NB4 (cell line): ENCODE measurements around the gene PLCB3.

Experiments
- CTCF ChIP-seq: IDR thresholded peaks from one replicate; pipeline ENCODE4 v1.5.1; 2012; ENCODE audit warnings: low read depth, low read length
- MAX ChIP-seq: IDR thresholded peaks from 2 replicates; pipeline ENCODE4 v1.6.1; 2011; ENCODE audit warnings: low read depth, low read length
- MYC ChIP-seq: IDR thresholded peaks from 2 replicates; pipeline ENCODE4 v1.6.1; 2011; ENCODE audit warnings: low read depth, low read length
- POLR2A ChIP-seq: IDR thresholded peaks from 2 replicates; pipeline ENCODE4 v1.6.1; 2011; ENCODE audit warnings: mild to moderate bottlenecking; ENCODE audit not compliant: insufficient read length; ENCODE audit errors: extremely low read depth

- no peak for TF ChIP-seq CTCF
- peak; percentile 2 for TF ChIP-seq POLR2A
- peak; percentile 16; the same call in 1 of the 2 replicates for TF ChIP-seq MYC
- no peak for TF ChIP-seq MAX
Observed at GRCh38 chr11:64230985-64231365, 20.4 kb upstream of the PLCB3 start.
